GM19438 (cell line): ENCODE data around the gene CFAP61.

Experiments
- ATAC-seq: cut with Tn5 transposase; IDR thresholded peaks from one replicate; pipeline ENCODE4 v1.9.1; 2021; ENCODE audit warnings: low read depth; ENCODE audit not compliant: unreplicated experiment

CFAP61 gene

DNA sequence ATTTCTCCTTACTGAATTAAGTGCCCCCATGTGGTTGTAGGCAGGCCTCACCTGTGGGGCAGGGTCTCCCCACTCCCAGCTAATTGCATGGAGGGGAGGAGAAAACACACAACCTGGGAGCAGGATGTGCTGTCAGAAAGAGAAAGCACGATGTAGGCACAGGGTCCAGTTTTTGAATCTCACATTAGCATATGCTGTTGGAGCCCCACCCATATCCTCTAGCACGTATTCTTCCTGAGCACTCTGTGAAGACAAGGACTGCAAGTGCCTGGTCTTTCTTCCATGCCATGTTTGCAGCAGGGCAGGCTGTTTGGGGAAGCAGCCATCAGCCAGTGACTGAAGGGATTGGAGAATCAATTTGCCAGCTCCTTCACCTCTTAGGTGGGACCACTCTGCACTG is 108.2 kb downstream of the CFAP61 start:
- ATAC-seq, result no peak

DNA sequence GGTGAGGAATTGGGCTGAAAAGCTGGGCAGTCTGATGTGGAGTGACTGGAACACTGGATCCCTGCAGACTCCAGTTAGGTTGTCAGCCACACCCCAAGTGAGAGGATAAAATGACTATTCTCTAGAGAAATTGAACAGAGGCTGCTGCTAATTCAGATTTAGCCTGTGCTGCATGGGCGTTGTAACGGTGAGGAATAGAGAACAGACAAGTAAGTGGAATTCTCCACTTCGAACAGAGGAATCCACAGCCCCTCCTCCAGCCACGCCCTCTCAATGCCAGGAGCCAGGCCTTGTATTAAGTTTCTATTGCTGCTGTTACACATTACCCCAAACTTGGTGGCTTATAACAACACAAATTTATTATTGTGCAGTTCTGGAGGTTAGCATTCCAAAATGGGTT is 109.3 kb downstream of the CFAP61 start:
- no peak for ATAC-seq

DNA sequence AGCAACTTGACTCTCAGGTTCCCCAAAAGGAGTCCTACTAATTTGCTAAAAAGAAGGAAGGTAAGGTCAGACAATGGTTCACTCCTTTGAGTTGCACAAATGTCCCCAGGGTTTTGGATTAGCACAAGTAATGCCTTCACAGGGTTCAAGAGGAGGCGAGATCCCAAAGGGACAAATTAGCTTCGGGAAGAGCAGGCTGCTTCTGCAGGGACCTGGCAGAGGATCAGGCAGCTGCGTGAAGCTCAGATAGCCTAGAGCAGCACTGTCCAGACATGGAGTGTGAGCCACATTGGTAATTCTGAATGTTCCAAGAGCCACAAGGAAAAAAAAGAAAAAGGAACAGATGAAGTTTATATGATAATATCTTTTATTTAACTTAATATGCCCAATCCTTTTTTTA is 115.4 kb downstream of the CFAP61 start:
- no peak for ATAC-seq

DNA sequence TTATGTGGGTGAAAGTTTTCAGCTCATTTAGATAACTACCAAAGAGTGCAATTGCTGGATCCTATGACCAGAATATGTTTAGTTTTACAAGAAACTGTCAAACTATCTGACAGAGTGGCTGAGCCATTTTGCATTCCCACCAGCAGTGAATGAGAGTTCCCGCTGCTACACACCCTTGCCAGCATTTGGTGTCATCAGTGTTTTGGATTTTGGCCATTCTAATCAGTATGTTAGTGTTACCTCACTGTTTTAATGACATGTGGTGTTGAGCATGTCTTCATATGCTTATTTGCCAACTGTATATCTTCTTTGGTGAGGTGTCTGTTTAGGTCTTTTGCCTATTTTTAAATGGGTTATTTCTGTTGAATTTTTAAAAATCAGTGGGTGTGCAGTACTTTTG is 120.9 kb downstream of the CFAP61 start:
- no peak for ATAC-seq

DNA sequence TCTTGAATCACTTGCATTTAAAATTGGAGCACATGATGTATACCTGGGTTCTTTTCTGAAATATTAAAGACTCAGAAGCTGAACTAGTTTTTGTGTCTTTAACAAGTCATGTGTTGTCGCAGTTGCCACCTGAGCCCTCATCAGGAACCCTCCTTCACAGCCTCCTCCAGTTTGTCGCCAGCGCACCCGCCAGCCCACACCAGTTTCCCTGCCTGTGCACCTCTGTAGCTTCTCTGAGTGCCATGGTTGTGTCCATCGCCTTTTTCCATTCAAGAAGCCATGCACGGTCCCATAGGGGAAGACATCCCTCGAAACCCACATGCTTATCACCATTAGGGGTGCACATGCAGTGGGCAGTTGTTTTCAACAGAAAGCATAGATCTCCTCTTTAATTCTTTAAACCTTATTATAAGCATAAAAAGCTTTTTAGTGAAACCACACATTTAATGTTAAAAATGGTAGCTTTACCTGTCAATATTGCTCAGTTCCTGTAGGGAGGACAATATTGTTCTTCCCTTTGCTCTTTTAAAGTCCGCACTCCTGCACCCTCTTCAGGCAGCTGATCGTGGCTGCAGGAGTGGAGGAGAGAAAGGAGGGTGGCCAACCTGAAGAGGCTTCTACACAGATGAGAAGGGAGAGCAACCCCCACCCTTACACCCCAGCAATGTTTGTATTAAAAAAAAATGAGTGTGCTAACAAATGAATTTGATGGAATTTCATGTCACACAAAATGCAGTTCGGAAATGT is 121.9 kb downstream of the CFAP61 start:
- no peak for ATAC-seq

DNA sequence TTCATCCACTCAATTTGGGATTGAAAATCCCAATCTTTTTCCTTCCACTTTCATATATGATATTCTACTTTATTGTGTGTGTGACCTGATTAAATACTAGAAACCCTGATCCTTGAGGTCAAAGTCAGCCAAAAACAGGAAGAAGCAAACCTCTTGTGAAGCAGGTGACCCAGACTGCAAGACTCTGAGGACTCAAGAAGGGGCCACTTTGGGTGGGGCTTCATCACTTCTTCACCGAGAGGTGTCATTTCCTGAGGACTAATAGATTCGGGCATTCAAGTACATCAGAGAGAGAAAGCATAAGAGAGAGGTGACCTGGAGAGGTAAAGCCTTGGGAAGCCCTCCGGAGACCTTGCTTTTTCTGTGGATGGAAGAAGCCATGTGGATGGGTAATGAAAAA is 129.0 kb downstream of the CFAP61 start:
- no peak for ATAC-seq

DNA sequence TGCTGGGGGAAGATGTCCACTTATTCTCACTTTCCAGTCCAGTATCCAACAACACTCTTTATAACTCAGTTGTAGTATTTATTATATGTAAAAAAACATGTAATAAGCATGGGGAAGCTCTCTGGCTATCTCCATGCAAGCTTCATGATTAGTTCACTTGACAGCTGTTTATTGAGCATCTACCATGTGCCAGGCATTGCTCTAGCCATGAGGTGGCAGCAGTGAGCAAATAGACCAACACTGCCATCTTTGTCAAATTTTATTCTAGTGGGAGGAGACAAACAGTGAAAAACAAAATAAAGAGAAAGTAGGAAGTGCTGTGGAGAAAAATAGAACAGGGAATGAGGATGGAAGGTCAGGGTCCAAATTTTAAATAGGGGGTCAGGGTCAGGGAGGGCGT is 131.8 kb downstream of the CFAP61 start:
- ATAC-seq, result no peak

DNA sequence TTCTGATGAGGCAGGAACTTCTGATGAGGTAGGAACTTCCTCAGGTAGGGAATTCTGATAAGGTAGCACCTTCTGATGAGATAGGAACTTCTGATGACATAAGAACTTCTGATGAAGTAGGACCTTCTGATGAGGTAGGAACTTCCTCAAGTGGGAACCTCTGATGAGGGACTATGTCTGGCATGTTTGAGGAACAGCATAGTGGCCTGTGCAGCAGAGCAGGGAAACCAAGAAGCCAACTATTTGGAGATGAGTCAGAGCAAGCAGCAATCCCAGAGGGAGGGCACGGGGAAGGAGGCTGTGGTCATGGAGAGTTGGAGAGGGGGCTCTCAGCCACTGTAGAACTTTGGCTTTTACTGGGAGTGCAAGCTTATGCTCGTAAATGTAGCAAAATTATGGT is 132.4 kb downstream of the CFAP61 start:
- ATAC-seq, result no peak

DNA sequence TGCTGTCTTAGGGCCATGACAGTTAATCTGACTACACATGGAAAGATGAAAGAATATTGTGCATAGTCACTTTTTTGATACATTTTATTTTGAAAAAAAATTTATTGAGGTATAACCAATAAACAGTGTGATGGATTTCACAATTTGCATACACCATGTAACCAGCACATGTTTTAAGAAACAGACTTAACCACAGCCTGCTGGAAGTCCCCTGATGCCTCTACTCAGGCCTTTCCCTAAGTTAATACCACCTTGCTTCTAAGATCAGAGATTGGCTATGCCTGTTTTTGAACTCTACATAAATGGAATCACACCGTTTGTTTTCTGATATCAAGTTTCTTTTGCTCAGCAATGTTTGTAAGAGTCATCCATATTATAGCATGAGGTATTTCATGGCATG is 136.3 kb downstream of the CFAP61 start:
- ATAC-seq, result no peak

DNA sequence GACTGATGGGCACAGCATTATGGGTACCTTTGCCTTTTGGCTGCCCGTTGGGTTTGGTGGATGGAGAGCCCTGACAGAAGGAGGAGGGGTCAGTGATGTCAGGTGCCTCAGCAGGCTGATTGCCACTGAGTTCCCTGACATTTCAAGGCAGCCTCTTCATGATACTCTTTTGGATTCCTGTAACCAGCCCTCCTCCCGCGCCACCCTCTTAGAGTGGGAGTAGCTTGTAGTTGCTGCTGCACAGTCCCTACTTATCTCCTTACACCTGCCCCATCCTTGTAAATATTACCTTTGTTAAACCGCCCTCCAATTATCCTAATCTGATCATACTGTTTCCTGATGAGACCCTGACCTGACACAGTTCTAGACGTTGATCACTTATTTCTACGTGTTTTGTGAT is 140.0 kb downstream of the CFAP61 start:
- ATAC-seq, result no peak

DNA sequence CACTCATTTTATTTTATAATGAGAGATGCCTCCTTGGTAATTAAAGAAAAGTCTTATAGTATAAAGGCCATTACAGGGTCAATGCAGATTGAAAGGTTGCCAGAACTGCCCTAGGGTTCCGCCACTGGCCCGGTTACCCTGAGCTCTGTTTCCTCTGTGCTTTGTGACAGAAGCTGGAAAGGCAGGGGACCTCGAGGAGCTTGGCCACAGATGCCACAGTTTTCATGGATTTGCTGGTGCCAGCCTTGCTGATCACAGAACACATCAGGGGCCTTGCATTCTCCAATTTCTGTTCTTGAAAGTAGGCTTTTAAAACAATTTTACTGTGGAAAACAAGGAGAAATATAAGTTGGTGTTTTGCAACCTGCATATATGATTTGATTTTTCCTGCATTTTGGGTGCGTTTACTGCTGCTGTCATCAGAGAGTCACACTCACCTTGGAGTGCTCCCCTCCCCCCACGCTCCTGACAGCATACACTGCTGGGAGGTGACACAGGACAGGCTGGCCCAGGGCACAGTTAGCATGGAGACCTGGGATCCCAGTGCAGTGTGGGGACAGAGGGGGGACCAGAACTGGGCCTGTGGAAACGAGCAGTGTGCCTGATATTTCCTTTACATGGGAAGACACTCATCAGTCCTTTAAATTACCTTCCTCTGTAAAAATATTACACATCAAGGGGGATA is 142.8 kb downstream of the CFAP61 start:
- no peak for ATAC-seq

DNA sequence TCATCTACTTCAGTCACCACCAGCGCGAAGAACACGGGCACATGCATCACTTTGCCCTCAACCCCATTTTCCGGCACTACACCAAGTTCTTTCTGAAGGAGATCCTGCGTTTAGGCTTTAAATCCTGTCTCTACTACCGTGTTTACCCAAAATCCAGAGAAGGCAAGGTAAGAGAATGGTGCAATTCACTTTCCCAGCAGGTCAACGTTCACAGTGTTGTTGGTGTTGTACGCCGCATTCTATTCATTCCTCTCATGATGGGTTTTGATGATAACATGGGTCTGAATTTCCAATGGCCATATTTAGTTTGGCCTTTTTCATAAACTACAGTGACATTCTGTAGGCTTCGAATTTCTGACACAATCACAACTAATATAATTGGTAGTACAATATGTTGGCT is 144.3 kb downstream of the CFAP61 start:
- ATAC-seq, result no peak

DNA sequence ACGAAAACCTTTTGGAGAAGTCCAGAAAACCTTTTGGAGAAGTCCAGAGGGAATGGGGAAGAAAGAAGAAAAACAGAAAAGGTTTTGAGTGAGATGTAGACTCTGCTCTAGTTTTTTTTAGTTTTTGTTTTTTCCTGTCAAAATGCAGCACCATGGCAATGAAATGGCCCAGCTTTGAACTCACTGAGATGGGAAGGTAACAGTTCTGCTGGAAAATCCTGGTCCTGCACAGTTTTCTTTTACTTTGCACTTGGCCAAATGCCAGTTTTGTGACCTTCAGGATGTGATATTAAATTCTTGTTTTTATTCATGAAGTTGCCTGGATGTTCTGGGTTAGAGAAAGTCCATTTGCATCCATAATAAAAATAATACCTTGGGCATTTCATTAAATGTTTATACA is 145.7 kb downstream of the CFAP61 start:
- ATAC-seq, result no peak

DNA sequence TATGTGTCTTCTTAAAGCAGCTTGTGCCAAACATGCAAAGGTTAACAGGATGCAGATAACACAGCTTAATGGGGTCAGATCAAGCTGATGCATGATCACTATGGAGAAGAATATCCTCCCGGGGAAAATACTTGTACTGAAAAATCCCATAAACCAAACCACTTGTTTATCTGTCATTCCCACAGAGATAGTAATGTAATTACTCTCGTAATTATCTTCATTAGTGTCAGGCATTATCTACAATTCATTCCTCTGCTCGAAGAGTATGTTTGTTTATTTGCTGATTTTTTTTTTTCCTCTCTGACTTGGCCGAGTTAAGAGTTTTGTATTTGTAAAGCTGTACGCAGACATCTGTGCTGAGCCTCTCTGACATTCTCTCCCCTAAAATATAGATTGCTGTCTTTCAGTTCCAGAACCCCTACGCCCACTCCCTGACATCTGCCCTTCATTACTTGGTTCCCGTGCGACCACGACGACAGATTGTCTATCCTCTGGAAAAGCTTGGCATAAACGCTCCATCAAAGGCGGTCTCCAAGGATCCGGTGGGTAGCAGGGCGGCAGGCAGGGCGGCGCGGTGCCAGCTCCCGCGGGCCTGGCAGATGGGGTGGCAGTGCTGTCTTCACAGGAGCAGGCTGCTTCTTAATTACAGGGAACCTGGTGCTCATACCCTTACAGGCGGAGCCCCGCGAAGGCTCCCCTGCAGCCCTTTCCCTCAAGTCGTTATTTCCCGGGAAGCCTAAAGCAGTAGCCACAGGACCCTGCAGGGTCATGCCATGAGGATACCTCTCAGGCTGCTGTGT is 147.2 kb downstream of the CFAP61 start:
- ATAC-seq, result no peak

DNA sequence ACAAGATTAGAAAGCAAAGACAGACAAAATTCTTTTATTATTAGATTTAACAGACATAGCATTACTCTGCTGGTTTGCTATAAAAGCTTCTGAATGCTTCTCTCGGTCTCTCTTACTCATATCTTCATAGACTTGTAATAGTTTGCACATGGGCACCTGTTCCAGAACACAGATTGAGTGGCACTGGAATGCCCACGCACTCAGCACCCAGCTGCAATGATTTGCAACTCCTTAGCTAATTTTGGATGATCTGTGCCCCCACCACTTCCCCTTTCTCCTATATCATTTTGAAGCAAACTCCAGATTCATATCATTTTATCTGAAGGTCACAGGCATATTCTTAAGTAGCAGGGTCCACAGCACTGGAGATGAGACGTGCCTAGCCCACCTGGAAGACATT is 148.8 kb downstream of the CFAP61 start:
- ATAC-seq, result no peak

DNA sequence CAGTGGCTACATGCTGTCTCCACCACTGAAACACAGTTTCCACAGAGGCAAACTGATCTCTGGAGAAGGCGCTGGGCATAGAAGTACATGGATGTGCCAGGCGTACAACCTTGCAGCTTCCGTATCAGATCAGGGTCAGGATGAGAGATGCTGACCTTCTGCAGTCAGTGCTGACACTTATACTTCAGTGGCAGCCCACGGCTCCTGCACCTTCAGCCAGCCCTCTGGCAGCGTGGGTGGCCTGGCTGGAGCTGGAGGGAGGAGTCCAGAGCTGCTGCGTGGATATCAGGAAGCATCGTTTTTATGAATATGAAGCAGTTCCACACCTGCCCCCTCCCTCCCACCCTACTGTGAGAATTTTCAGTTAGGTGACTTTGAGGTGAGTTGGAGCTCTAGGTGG is 149.3 kb downstream of the CFAP61 start:
- ATAC-seq, result no peak

DNA sequence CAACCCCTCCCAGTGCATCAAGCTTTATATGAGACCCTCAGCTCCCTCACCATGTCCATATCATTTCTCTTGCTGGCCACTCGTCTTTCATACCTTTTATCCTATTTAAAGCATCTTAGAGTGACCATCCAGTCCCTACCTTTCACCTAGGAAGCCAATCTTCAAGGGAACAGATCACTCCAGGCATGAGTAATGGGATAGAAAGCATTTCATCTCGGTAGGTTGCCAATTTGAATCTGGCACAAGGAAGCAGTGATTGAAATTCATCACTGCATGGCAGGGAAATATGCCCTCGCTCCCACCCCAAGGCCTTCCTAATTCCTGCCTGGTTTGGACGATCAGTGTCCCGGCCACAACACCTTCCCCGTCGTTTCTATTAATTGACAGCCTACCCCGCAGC is 150.4 kb downstream of the CFAP61 start:
- ATAC-seq, result no peak

DNA sequence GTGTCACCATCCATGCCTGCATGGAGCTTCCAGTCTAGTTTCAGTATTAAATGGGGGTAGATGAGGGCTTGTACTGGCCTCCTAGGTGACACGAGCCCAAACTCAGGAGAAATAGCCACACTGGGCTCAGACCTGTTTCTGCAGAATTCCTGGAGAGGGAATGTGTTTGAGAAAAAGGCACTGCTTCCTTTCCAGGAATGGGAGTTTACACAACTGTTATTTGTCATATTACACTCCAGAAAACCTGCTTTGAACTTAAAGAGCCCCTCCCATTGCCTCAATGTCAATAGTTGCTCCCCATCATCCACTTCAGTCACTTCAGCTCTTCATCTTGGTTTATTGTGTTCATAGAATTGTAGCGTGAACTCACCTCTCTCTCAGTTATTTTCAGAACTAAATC is 151.5 kb downstream of the CFAP61 start:
- no peak for ATAC-seq

DNA sequence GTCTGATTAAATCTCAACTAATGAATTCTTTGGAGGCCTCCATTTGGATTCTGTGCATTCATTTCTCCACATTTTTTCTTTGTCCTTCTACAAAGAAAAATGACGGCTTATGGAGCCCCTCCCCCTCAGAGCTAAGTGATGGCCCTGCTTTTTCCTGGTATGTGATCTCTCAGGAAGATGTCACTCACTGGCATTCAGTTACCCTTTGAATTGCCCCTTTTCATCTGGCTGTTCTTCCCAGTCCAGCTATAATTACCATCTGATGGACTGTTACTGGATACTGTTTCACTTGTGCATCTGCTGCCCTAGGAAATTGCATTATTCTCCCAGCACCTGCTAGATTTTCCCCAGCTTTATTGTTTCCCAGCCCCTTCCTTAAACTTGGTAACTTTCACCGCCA is 151.9 kb downstream of the CFAP61 start:
- ATAC-seq, result no peak

DNA sequence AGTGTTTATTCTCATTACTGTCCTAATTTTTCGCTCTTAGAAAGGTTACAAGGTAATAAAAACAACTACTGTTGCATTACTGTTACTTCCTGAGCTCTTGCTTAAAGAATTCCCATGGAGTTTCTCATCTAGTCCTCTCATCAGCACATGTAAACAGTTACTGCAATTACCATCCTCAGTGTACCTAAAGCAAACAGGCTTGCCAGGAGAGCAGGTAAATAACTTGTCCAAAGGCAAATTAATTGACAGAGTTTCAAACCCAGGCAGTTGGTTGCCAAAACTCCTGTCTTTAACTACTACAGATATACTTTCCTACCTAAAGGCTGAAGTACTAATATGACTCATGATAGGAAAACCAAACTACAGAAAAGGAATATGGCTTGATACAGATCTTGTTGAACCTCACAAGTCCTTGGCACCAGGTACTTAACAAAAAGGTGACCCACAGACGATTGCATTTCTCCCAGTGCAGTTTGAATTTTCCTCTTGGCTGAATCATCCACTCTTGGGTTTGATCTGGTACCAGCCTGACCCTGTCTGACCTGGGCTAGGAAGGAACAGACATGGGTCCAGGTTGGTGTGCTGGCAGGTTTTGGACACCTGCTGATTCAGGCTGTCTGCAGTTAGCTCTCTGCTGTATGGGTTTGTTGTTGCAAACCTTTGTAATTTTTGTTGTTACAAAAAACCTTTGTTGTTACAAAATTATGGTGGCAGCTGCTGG is 153.0 kb downstream of the CFAP61 start:
- ATAC-seq, result no peak

DNA sequence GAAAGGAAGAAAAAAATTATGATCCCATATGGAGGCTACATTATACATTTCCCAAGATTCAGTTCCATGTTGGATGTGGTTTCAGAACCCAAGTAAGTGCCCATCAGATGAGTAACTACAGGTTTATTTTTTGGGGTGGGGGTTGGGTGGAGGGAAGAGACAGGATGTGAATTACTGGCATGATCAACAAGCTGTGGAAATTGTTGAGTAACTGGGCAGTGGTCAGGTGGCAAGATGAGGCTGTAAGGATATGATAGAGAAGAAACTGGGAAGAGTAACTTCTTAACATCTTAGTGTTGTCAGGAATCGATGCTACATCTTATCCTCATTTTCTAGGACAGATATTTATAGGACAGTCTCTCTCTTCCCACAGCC is 153.5 kb downstream of the CFAP61 start:
- no peak for ATAC-seq
